GM23338 (cell line): ENCODE results near the gene GPC6. TPM values are rescaled to one million over a fixed set of nuclear protein-coding genes. Genes with fewer than 3 reads are reported as not detected.

Source experiments
- ATAC-seq: fragments of 200-7000 bp; cut with Tn5 transposase; 3 replicates; pipeline ENCODE4 v1.9.1; 2020
- DNase-seq: peaks from one replicate; pipeline ENCODE4 v3.0.0-alpha.2; 2015; ENCODE audit warnings: low spot score
- H2AFZ ChIP-seq: fragments of 200-600 bp; sonication (generic); 2 replicates; pipeline ENCODE4 v1.8.0; 2016; ENCODE audit warnings: antibody characterized with exemption, mild to moderate bottlenecking, moderate library complexity
- H3F3A ChIP-seq: fragments of 200-600 bp; sonication (generic); replicated peaks from 2 replicates; pipeline ENCODE4 v1.8.0; 2017; ENCODE audit warnings: antibody characterized with exemption, mixed run types, low read depth
- H3K27ac ChIP-seq: fragments of 200-600 bp; sonication (generic); 2 replicates; pipeline ENCODE4 v1.6.1; 2016; ENCODE audit warnings: low read depth
- H3K27me3 ChIP-seq: fragments of 200-600 bp; sonication (generic); 2 replicates; pipeline ENCODE4 v1.8.0; 2016; ENCODE audit warnings: mild to moderate bottlenecking, mixed run types, moderate library complexity; ENCODE audit not compliant: insufficient read depth
- H3K36me3 ChIP-seq: fragments of 200-600 bp; sonication (generic); 2 replicates; pipeline ENCODE4 v1.8.0; 2016; ENCODE audit warnings: mild to moderate bottlenecking; ENCODE audit not compliant: insufficient read depth
- H3K4me1 ChIP-seq: fragments of 200-600 bp; sonication (generic); 2 replicates; pipeline ENCODE4 v1.8.0; 2016; ENCODE audit warnings: mild to moderate bottlenecking, moderate library complexity; ENCODE audit not compliant: insufficient read depth
- H3K4me2 ChIP-seq: fragments of 200-600 bp; sonication (generic); 2 replicates; pipeline ENCODE4 v1.7.1; 2017; ENCODE audit warnings: mixed run types
- H3K4me3 ChIP-seq: fragments of 200-600 bp; sonication (generic); 2 replicates; pipeline ENCODE4 v1.6.1; 2016; ENCODE audit warnings: mixed run types
- H3K79me2 ChIP-seq: fragments of 200-600 bp; sonication (generic); replicated peaks from 2 replicates; pipeline ENCODE4 v1.8.0; 2017; ENCODE audit warnings: mild to moderate bottlenecking; ENCODE audit not compliant: insufficient read depth
- H3K9me2 ChIP-seq: fragments of 200-600 bp; sonication (generic); 2 replicates; pipeline ENCODE4 v1.8.0; 2017; ENCODE audit not compliant: insufficient read depth
- H4K20me1 ChIP-seq: fragments of 200-600 bp; sonication (generic); replicated peaks from 2 replicates; pipeline ENCODE4 v1.8.0; 2017; ENCODE audit warnings: mild to moderate bottlenecking; ENCODE audit not compliant: insufficient read depth
- H3K27ac Mint-ChIP-seq: 2 replicates; pipeline ENCODE4 v1.8.0; 2020; ENCODE audit warnings: inconsistent platforms, mild to moderate bottlenecking, moderate library complexity, mixed read lengths
- H3K27me3 Mint-ChIP-seq: 3 replicates; pipeline ENCODE4 v1.8.0; 2022; ENCODE audit warnings: low read depth, mild to moderate bottlenecking, moderate library complexity, mixed read lengths, inconsistent platforms; ENCODE audit not compliant: insufficient read depth, poor library complexity
- H3K36me3 Mint-ChIP-seq: 3 replicates; pipeline ENCODE4 v1.8.0; 2021; ENCODE audit warnings: low read depth, mild to moderate bottlenecking, inconsistent platforms, moderate library complexity, mixed read lengths
- H3K4me1 Mint-ChIP-seq: 3 replicates; pipeline ENCODE4 v1.8.0; 2020; ENCODE audit warnings: mild to moderate bottlenecking, inconsistent platforms, mixed read lengths
- H3K4me3 Mint-ChIP-seq: 3 replicates; pipeline ENCODE4 v1.8.0; 2021; ENCODE audit warnings: moderate library complexity, mild to moderate bottlenecking, inconsistent platforms, mixed read lengths
- H3K9me3 Mint-ChIP-seq: 3 replicates; pipeline ENCODE4 v1.8.0; 2020; ENCODE audit warnings: moderate library complexity, mild to moderate bottlenecking, inconsistent platforms, mixed read lengths
- CREB1 ChIP-seq: fragments of 250-450 bp; sonication (Bioruptor Pico); IDR thresholded peaks from 2 replicates; pipeline ENCODE4 v1.5.0; 2020; ENCODE audit warnings: low read depth, mild to moderate bottlenecking, moderate library complexity
- CTCF ChIP-seq, 2 experiments: fragments of 200-600 bp in 1 of 2; sonication (generic) in 1 of 2; conservative IDR thresholded peaks; 2 replicates each; pipeline versions ENCODE4 v1.5.1 to v1.6.1; 2016 to 2017; ENCODE audit warnings: antibody characterized with exemption in 2 of 2, low read depth in 2 of 2, mild to moderate bottlenecking in 2 of 2, moderate library complexity in 1 of 2
- ETS1 ChIP-seq: IDR thresholded peaks from 2 replicates; pipeline ENCODE4 v1.6.1; 2016; ENCODE audit warnings: antibody characterized with exemption
- EZH2 ChIP-seq: fragments of 200-600 bp; sonication (generic); IDR thresholded peaks from one replicate; pipeline ENCODE4 v1.8.0; 2017; ENCODE audit warnings: antibody characterized with exemption, mild to moderate bottlenecking, low read depth; ENCODE audit not compliant: unreplicated experiment
- EZH2phosphoT487 ChIP-seq: fragments of 200-600 bp; sonication (generic); IDR thresholded peaks from one replicate; pipeline ENCODE4 v1.8.1; 2018; ENCODE audit warnings: antibody characterized with exemption; ENCODE audit not compliant: unreplicated experiment
- JUNB ChIP-seq: IDR thresholded peaks from one replicate; pipeline ENCODE4 v1.6.1; 2016; ENCODE audit warnings: antibody characterized with exemption; ENCODE audit not compliant: unreplicated experiment
- NANOG ChIP-seq: IDR thresholded peaks from 2 replicates; pipeline ENCODE4 v1.6.1; 2016; ENCODE audit warnings: antibody characterized with exemption, borderline replicate concordance
- POLR2AphosphoS5 ChIP-seq: IDR thresholded peaks from 2 replicates; pipeline ENCODE4 v1.6.1; 2016; ENCODE audit warnings: antibody characterized with exemption, low read depth
- REST ChIP-seq: IDR thresholded peaks from one replicate; pipeline ENCODE4 v1.6.1; 2018; ENCODE audit warnings: antibody characterized with exemption; ENCODE audit not compliant: unreplicated experiment
- STAT1 ChIP-seq: IDR thresholded peaks from one replicate; pipeline ENCODE4 v1.6.1; 2016; ENCODE audit warnings: antibody characterized with exemption; ENCODE audit not compliant: unreplicated experiment
- ZNF114 ChIP-seq: fragments of 250-450 bp; sonication (Bioruptor Pico); IDR thresholded peaks from 2 replicates; pipeline ENCODE4 v1.5.0; 2020; ENCODE audit warnings: mild to moderate bottlenecking, moderate library complexity
- ZNF331 ChIP-seq: fragments of 250-450 bp; sonication (Bioruptor Pico); IDR thresholded peaks from 2 replicates; pipeline ENCODE4 v1.5.0; 2020; ENCODE audit warnings: low read depth, mild to moderate bottlenecking, moderate library complexity
- ZNF462 ChIP-seq: fragments of 250-450 bp; sonication (Bioruptor Pico); IDR thresholded peaks from 2 replicates; pipeline ENCODE4 v1.5.0; 2020; ENCODE audit warnings: mild to moderate bottlenecking, moderate library complexity
- polyA plus RNA-seq: library from polyadenylated mRNA; unstranded; fragments of >200 nt; fragmentation: Nextera tagmentation; extraction: Ambion mirVana; gene quantifications from 2 replicates; pipeline ENCODE4 v1.2.1, GENCODE V29; 2016
- total RNA-seq: library from RNA; depleted of rRNA; stranded (reverse); fragments of >200 nt; shearing (Covaris generic); gene quantifications from 2 replicates; pipeline ENCODE4 v1.2.3, GENCODE V29; 2014

Gene GPC6
- total and polyA plus RNA-seq, 2 experiments from 2014 or later, result 6.4 to 28.6 TPM

GRCh38 chr13:94145966-94146365 is 919.4 kb downstream of the GPC6 start:
- no peak overlapping the region for H2AFZ ChIP-seq
- no peak overlapping the region for H3K27ac Mint-ChIP-seq
- H3K9me3 Mint-ChIP-seq, result no peaks in the 10 kb centered on the region
- H3K27me3 ChIP-seq, result peaks cover 88% of the 10 kb centered on the region
- H3K4me3 Mint-ChIP-seq, result no peak overlapping the region
- H3K4me2 ChIP-seq, result no peak overlapping the region
- no peaks in the 10 kb centered on the region for H3F3A ChIP-seq
- no peaks in the 10 kb centered on the region for H3K9me2 ChIP-seq
- TF ChIP-seq JUNB (no peak), ZNF331 (CRISPR knock-in tag) (no peak), EZH2 (no peak), REST (no peak), POLR2AphosphoS5 (no peak), ETS1 (no peak), EZH2phosphoT487 (no peak), CTCF (conservative IDR thresholded peaks at IDR 0.05; ENCODE audit: low read depth in 2 of 2) (no peak), ZNF114 (CRISPR knock-in tag) (no peak), NANOG (no peak), CREB1 (CRISPR knock-in tag) (no peak), STAT1 (no peak), ZNF462 (CRISPR knock-in tag) (no peak)
- peaks cover 24% of the 10 kb centered on the region for H3K4me1 ChIP-seq
- H4K20me1 ChIP-seq, result no peaks in the 10 kb centered on the region; the same call in 1 of the 2 replicates
- peaks cover 21% of the 10 kb centered on the region for H3K4me1 Mint-ChIP-seq
- no peak overlapping the region for H3K27ac ChIP-seq
- no peak for ATAC-seq
- no peaks in the 10 kb centered on the region for H3K36me3 Mint-ChIP-seq
- H3K36me3 ChIP-seq, result no peaks in the 10 kb centered on the region
- DNase-seq, result no peak
- no peaks in the 10 kb centered on the region for H3K79me2 ChIP-seq
- H3K4me3 ChIP-seq, result no peak overlapping the region
- H3K27me3 Mint-ChIP-seq, result peaks cover 59% of the 10 kb centered on the region
